IMR-90 (cell line): ENCODE data around the gene HNRNPH3.

ENCODE experiments used
- CEBPB ChIP-seq: IDR thresholded peaks from 2 replicates; pipeline ENCODE4 v1.6.1; 2012; ENCODE audit warnings: low read depth, low read length, improper control_type of control experiment
- CTCF ChIP-seq: conservative IDR thresholded peaks from 2 replicates; pipeline ENCODE4 v1.5.1; 2012; ENCODE audit warnings: mild to moderate bottlenecking, low read depth, low read length, improper control_type of control experiment
- FOS ChIP-seq: fragments of 150-350 bp; IDR thresholded peaks from 2 replicates; pipeline ENCODE4 v1.6.1; 2016; ENCODE audit warnings: low read depth, low read length
- MAFK ChIP-seq: IDR thresholded peaks from 2 replicates; pipeline ENCODE4 v1.6.1; 2012; ENCODE audit warnings: low read depth, low read length, improper control_type of control experiment
- MAZ ChIP-seq: IDR thresholded peaks from 2 replicates; pipeline ENCODE4 v1.6.1; 2012; ENCODE audit warnings: low read depth, mild to moderate bottlenecking, low read length, improper control_type of control experiment, moderate library complexity, borderline replicate concordance
- MXI1 ChIP-seq: IDR thresholded peaks from 2 replicates; pipeline ENCODE4 v1.6.1; 2012; ENCODE audit warnings: low read depth, mild to moderate bottlenecking, low read length, moderate library complexity, borderline replicate concordance
- NFE2L2 ChIP-seq: fragments of 150-350 bp; IDR thresholded peaks from 2 replicates; pipeline ENCODE4 v1.6.1; 2016; ENCODE audit warnings: low read depth, mild to moderate bottlenecking, low read length
- POLR2A ChIP-seq: IDR thresholded peaks from 2 replicates; pipeline ENCODE4 v1.6.1; 2012; ENCODE audit warnings: mild to moderate bottlenecking, low read depth, low read length
- RAD21 ChIP-seq: IDR thresholded peaks from 2 replicates; pipeline ENCODE4 v1.6.1; 2012; ENCODE audit warnings: low read length, improper control_type of control experiment
- TF ChIP-seq, protein P1 (sequence below): fragments of 150-350 bp; IDR thresholded peaks from 2 replicates; pipeline ENCODE4 v1.6.1; 2017; ENCODE audit warnings: mild to moderate bottlenecking, antibody characterized with exemption, low read length, low read depth

- TF ChIP-seq CTCF (no peak), CEBPB (no peak), MXI1 (no peak), POLR2A (no peak), MAFK (no peak), FOS (no peak), MAZ (no peak), NFE2L2 (no peak), RAD21 (no peak)
- TF ChIP-seq, protein P1, sequence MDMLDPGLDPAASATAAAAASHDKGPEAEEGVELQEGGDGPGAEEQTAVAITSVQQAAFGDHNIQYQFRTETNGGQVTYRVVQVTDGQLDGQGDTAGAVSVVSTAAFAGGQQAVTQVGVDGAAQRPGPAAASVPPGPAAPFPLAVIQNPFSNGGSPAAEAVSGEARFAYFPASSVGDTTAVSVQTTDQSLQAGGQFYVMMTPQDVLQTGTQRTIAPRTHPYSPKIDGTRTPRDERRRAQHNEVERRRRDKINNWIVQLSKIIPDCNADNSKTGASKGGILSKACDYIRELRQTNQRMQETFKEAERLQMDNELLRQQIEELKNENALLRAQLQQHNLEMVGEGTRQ = no peak
These were observed 33.7 kb downstream of the HNRNPH3 start for GRCh38 chr10:68365611-68366010.
